ENCODE results near the gene RRM1. TPM values are rescaled to one million over a fixed set of nuclear protein-coding genes. Genes with fewer than 3 reads are reported as not detected.
A peak's percentile ranks its signal among the peaks of the same experiment; 100 is the strongest.
"Not testable (repeated sequence)": the region's sequence is repeated elsewhere in the genome, so short reads cannot be mapped to it uniquely, and the experiment has no call there.

RRM1 gene
- total RNA-seq, 1 donor from 2014 or later = 128 TPM

DNA sequence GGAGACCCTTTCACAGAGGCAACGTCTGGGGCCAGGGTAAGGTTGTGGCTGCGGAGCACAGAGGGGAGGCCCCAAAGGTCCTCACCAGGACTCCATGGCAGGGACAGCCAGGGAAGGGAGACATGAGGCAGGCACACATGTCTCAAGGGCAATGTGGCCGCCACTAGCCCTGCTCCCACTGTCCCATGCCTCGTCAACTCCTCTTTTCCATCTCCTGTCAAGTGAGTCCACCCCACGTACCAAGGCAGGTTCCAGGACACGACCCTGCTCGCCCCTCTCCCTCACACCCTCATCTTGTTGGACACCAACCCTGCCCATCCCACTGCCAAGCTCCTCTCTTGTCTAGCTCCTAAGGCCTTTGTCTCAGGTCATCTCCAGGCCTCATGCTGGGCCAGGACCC is 73.2 kb downstream of the RRM1 start:
- no peak for DNase-seq (ENCODE audit: low read depth)
- H3K4me3 ChIP-seq (ENCODE audit: low read depth, low read length) = no peak overlapping the region
- TF ChIP-seq, protein P1, sequence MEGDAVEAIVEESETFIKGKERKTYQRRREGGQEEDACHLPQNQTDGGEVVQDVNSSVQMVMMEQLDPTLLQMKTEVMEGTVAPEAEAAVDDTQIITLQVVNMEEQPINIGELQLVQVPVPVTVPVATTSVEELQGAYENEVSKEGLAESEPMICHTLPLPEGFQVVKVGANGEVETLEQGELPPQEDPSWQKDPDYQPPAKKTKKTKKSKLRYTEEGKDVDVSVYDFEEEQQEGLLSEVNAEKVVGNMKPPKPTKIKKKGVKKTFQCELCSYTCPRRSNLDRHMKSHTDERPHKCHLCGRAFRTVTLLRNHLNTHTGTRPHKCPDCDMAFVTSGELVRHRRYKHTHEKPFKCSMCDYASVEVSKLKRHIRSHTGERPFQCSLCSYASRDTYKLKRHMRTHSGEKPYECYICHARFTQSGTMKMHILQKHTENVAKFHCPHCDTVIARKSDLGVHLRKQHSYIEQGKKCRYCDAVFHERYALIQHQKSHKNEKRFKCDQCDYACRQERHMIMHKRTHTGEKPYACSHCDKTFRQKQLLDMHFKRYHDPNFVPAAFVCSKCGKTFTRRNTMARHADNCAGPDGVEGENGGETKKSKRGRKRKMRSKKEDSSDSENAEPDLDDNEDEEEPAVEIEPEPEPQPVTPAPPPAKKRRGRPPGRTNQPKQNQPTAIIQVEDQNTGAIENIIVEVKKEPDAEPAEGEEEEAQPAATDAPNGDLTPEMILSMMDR (conservative IDR thresholded peaks at IDR 0.05; ENCODE audit: low read depth, low read length) = no peak

DNA sequence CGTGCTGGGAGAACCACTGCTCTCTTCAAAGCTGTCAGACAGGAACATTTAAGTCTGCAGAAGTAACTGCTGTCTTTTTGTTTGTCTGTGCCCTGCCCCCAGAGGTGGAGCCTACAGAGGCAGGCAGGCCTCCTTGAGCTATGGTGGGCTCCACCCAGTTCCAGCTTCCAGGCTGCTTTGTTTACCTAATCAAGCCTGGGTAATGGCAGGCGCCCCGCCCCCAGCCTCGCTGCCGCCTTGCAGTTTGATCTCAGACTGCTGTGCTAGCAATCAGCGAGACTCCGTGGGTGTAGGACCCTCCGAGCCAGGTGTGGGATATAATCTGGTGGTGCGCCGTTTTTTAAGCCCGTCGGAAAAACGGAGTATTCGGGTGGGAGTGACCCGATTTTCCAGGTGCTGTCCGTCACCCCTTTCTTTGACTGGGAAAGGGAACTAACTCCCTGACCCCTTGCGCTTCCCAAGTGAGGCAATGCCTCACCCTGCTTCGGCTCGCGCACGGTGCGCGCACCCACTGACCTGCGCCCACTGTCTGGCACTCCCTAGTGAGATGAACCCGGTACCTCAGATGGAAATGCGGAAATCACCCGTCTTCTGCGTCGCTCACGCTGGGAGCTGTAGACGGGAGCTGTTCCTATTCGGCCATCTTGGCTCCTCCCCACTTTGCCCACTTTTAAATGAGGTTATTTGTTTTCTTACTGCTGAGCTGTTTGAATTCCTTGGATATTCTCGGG is 81.2 kb downstream of the RRM1 start:
- not testable (repeated sequence) for DNase-seq (ENCODE audit: low read depth); H3K4me3 ChIP-seq (ENCODE audit: low read depth, low read length)

DNA sequence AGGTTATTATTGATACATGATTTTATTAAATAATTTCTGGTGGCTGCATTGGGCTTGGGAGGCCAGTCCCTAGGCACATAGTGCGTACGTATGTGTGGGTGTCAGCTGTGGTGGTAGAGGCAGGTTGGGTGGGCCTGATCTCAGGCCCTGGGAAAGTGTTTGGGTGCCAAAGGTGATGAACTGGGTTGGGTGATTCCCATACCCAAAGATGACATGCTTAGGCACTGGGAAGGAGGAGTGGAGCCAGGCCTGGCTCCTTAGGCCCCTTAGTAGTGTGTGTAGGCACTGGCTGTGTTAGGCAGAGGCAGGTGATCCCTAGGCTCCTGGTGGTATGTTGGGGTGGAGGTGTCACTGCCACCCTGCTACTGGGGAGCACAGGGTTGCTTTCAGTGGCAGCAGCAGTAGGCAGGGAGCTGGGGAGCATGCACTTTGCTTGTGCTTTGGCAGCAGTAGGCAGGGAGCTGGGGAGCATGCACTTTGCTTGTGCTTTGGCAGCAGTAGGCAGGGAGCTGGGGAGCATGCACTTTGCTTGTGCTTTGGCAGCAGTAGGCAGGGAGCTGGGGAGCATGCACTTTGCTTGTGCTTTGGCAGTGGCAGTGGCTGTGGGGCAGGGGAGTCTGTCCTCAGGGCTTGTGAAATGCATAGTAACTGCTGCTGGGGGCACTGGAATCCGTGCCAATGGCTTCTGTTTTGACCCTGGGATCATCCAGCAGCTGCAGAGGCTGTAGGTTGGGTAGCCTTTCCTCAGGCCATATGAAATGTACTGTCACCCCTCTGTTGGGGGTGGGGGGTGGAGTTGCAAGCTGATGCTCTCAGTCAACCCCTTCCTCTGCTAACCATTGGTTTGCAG is 84.4 kb downstream of the RRM1 start:
- TF ChIP-seq, protein P1 (conservative IDR thresholded peaks at IDR 0.05; ENCODE audit: low read depth, low read length) = no peak
- H3K4me3 ChIP-seq (ENCODE audit: low read depth, low read length) = no peak overlapping the region
- DNase-seq (ENCODE audit: low read depth) = no peak

DNA sequence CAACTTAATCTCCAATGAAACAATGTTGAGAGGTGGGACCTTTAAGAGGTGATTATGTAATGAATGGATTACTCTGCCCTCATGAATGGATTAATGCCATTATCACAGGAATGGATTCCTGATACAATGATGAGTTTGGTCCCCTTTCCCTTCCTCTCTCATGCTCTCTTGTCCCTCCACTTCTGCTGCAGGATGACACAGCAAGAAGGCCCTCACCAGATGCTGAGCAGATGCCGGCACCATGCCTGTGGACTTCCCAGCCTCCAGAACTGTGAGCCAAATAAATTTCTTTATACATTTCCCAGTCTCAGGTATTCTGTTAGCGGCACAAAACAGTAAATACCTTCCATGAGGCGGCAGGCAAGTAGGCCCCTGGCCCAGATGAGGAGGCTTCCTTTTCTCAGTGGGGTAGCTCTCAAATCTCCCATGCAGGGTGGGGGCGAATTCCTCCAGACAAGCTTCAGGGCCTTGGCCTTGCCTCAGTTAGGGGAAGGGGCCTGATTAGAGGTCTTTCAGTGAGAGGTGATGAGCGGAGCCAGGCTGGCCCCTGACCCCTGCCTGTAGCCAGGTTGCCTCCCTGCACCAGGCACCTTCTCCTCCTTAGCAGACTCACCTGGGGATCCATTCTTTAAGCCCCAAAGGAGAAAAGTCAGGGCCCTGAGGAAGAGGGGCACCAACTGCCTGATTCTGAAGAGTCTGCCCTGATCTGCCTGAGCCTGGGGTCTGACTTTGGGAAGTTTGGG is 86.0 kb downstream of the RRM1 start:
- TF ChIP-seq, protein P1 (conservative IDR thresholded peaks at IDR 0.05; ENCODE audit: low read depth, low read length) = no peak
- H3K4me3 ChIP-seq (ENCODE audit: low read depth, low read length) = no peak overlapping the region
- no peak for DNase-seq (ENCODE audit: low read depth)

DNA sequence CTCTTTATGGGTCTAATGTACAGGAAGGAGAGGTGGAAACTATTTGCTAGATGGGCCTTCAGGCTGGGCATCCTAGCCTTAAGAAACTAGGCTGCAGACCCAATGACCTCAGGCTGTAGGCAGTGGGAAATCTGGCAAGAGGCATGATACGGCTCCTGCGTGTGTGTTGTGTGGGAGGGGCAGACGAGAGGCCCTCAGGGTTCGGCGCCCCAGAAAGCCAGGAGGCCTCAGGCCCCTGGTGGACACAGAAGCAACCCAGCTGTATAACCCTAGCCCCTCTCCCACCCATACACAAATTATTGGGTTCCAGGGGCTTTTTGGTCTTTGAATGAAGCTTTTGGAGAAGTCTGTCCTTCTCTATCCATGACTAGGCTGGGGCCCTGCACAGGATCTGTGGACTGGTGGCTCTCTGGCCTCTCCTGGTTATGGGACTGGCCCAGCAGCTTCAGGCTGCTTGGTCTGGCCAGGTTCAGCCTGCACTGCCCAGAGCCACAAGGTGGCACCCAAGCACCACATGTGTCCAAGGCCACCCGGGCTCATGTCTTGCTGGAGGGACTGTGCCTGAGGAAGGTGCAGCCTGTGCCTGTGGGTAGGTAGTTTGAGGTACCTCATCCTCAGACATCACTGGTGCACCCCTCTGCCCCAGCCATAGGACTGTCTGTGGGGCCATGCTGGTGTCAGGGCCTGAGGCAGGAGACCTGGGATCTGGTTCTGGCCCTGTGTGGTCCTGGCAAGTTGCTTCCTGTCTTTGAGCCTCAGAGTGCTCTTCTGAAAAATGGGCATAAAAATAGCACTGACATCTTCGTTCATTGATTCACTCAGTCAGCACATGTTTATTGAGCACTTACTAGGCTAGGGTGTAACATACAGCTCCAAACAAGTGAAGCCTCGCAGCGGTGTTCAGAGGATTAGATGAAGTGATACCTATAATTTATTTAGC is 87.5 kb downstream of the RRM1 start:
- DNase-seq (ENCODE audit: low read depth) = peak; percentile 4
- TF ChIP-seq, protein P1 (conservative IDR thresholded peaks at IDR 0.05; ENCODE audit: low read depth, low read length) = peak; percentile 83
- no peak overlapping the region for H3K4me3 ChIP-seq (ENCODE audit: low read depth, low read length)

DNA sequence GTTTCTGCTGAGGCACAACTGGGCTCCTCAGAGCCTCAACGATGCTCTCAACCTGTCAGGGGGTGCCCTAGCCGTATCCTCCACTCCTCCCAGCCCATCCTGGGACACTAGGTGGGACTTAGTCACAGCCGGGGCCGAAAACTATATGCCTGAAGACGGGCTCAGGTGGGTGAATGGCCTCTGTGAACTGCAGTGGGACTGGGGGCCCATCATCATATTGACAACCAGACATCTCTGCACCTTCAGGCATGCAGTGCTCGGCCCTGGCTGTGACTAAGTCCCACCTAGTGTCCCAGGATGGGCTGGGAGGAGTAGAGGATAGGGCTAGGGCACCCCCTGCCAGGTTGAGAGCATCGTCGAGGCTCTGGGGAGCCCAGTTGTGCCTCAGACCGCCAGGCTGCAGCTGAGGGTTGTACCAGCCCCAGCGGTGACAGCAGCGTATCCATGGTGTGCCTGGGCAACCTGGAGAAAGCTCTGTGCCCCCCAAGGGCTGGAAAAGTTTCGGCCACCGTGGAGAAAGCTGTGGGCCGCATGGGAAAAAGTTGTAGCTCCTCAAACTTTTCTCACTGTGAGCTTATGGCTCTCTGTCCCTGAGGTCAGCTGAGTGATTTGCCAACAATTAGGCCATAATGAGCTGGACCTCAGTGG is 88.9 kb downstream of the RRM1 start:
- DNase-seq (ENCODE audit: low read depth) = no peak
- no peak overlapping the region for H3K4me3 ChIP-seq (ENCODE audit: low read depth, low read length)
- TF ChIP-seq, protein P1 (conservative IDR thresholded peaks at IDR 0.05; ENCODE audit: low read depth, low read length) = no peak

Measured in epithelial cell of proximal tubule (primary cell).